Activated CD4-positive, alpha-beta T cell treated with anti-CD3 and anti-CD28 coated beads, Interleukin-2, amount 50 U/mL, for 1 hour (primary cell): Measurements from ENCODE around the gene TREM1.

Source experiments
- DNase-seq: peaks from one replicate; pipeline ENCODE4 v3.0.0-alpha.2; 2020

TREM1 gene

DNA sequence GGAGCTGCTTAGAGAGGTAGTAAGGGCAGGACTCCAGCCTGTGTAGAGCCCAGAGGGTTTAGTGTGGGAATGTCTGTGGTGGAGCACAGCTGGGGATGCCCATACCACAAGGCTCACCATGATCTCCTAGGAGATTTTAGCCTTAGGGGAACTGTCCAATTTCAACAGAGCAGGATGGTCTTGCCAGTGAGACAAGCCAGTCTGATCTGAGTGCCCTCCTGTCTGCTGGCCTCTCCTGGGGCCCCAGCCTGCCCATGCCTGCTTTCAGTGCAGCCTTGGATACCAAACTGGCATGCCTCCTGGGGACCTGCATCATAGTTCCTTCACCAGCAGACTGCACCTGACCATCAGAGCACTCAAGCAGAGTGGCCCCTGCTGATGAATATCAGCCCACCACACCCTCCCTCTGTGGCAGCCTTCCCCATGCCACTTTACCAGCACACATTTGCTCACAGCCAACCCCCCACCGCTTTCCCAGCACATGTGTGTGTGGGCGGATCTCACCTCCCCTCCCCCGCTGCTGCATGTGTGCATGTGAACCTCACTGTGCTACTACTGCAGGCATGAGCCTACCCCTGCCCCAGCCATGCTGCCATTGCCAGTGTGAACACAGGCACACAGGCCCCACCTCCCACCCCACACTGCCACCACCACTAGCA, 7.9 kb upstream of the TREM1 start:
- DNase-seq, result no peak

DNA sequence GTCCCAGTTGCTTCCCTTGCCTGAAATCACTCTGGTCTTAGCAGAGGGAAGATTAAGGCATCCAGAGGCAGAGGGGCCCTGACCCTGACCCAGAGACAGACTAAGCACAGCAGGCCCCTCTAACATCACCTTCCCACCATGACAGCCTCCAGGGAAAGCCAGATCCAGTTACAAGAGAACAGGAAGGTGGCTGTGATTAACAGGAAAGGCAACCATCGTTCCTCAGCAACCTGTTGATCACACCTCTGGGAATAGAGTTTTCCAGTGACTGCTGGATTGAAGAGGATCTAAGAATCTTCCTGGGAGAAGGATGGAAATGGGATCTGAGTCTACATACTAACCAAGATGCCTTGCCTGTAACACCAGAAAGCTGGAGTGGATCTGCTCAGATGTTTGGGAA, 5.2 kb upstream of the TREM1 start:
- no peak for DNase-seq

DNA sequence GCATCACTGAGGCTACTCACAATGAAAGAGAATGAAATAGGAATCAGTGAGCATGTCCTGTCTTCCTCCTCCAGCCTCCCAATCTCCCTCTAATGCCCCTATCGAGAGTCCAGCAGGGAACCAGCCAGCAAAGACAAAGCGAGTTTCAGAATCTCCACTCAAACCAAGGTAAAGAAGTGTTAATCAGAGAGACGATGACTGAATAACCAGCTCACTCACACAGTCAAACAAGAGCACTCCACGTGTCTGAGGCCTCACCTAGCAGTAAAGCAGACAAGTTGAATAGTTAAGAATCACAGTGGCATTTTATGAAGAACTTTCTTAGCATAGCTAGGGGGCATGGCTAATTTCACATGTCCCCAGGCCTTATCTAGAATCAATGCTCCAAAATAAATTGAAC, 3.3 kb upstream of the TREM1 start:
- DNase-seq, result no peak

DNA sequence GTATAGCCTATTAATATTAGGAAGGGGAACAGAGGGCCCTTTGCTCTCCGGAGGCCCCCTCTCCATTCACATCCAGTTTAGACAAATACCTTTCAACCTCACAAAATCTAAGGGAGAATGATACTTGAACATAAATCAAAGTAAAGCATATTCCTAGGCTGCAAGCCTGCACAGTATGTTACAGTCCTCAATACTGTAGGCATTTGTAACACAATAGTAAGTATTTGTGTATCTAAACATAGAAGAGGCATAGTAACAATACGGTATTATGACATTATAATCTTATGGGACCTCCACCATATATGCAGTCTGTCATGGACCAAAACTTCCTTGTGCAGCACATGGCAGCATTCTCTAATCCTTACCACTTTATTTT, 2.3 kb upstream of the TREM1 start:
- no peak for DNase-seq

DNA sequence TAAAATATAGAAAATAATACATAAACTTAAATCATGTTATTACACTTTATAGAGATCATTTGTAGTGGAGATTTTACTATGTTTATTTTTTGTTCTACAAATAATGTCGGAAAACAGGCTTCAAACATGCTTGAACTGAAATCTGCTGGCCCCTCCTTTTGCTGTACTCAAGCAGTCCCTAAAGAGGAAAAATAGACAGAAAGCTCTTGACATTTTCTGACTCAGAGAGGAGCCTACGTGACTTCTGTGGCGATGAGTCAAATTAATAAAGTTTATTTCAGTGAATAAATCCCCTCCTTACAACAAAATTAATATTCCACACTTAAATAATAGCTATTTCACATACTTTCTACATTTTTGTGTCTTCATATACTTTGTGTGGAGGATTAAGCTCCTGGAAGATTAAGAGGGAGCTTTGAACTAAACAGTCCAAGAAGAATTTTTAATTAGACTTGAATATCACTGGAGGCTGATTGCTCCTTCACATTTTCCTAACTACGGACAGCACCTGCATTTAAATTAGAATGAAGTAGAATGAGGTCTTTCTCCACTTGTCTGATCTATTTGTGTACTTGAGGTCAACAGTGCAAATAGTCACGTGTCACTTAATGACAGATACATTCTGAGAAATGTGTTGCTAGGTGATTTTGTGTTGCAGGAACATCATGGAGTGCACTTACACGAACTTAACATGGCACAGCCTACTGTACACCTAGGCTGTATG, 1.7 kb upstream of the TREM1 start:
- no peak for DNase-seq

DNA sequence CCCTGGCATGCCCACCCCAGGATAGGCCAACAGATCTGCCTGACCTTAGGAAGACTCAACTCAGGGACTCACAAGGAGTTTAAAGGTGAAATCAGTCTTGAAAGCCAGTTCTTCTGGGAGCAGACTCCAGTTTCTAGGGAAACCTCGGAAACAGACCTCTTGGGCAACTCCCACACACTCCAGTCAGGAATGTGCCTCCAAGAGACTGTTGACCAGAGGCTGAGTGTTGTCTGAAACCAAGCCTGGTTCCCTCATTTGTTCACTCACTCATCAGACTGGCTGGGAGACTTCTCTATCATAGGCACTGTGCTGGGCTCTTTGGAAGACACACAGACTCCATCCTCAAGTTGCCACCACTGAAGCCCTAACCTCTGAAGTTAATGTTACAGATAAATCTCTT, 1.8 kb downstream of the TREM1 start:
- no peak for DNase-seq

DNA sequence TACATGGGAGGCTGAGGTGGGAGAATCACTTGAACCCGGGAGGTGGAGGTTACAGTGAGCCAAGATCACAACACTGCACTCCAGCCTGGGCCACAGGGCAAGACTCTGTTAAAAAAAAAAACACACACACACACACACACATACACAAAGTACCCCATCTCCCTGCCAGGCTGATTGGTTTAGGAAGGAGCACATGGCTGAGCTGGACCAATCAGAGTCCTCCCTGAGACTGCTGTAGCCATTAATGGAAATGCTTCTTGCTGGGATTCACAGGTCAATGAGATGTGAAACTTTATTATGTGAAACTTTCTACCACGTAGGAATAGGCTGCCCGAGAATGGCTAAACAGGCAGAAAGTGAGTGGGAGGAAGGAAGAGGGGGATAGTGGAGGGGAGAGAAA, 2.9 kb downstream of the TREM1 start:
- DNase-seq, result no peak

DNA sequence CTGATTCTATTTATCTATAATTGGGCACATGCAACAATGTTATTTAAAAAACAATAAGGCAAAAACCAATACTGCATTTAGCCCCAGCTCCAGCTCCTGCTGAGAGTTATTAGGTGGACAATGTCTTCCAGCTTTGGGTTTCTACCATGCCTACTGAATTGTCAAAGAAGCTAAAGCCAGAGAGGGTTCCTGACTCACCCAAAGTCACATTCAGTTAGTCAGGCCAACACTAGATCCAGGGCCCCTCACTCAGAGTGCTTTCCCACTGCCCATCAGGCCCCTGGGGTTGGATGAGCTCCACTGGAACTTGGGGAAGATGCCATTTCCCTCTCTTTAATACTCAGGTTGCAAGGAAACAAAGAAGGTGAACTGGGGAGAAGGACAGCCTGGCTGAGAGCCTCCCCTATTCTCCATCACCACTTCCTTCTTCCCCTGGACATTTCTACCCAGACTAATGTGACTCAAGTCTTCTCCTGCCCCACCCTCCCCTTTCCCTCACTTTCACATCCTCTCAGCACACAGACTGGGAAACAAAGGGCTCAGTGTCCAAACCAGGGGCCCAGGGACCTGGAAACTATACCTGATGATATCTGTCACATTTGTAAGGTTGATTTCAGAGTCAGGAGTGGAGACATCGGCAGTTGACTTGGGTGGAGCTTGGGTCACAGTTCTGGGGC, 6.0 kb downstream of the TREM1 start:
- no peak for DNase-seq

DNA sequence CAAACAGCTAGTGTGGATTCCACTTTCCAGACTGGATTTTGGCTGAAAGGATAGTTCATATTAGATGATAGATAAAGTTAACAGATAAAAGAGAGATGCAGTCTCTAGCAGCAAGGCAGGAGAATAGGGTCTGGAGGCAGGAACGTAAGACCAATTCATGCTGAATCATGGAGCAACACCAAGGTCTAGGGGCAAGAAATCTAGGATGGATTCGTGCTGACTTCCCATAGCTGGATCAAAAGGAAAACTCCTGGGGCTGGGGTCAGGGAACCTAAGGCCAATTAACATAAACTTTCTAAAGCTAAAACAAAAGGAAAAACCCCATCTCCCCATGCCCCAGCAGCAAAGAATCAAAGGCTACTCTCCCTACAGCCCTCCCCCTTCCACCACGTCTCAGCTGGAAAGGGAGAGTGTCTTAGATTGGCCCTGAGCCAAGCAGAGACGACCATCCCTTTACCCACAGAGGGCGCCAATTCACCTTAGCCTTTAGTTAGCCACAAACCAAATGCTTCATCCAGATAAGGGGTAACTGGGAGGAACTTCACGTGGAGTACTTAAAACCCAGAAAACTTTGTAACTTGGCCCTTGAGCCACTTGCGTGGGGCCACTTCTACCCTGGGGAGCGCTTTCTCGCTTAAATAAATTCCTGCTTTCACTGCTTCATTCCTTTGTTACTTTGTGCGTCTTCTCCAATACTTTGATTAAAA, 7.6 kb downstream of the TREM1 start:
- peak; percentile 57 for DNase-seq

DNA sequence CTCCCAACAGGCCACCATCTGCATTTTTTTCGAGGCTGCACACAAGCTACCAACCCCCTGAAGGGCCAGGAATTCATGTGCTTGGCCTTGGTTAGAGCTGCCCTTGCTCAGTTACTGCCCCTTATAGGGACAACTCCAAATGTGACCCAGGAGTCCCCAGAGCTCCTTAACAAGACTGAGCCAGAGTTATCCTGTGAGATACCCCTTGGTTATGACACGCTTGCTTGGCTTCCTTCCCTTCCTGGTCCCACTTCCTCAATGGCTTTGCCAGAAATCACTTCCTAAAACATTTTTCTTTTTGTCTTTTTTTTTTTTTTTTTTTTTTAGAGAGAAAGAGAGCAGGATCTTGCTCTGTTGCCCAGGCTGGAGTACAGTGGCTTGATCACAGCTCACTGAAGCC, 8.9 kb downstream of the TREM1 start:
- no peak for DNase-seq

DNA sequence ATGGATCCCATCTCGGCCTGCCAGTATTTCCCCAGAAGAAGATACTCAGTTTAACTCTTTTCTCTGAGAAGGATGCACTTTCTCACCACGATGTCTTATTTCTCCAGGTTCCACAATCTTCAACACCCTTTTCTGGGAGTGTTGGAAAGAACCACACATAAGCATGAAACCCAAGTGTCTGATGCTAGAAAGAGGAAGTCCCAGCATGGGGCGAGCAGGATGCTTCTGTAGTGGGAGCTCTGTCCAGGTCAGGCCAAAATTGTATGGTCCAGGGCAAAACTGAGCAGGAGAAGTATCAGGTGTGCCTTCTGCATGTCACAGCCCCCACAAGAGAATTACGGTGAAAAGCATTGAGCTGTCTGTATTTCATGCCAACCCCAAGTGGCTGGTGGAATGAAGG, 11.0 kb downstream of the TREM1 start:
- no peak for DNase-seq

DNA sequence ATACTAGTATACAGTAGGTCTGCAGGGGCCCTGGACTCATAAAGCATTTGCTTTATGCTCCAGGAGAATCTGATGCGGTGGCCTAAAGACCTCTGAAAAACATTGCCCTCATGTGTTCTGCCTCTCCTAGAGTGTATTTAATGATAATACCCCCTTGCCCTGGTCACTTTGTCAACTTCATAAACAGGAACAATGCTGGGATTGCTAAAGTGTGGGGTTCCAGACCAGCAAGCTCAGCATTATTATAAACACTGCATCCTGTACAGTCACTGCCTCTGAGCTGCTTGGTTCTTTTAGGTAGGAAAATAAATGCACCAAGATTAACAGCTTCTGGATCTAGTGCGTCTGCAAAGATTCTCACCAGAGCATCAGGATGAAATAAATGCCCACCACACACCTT, 12.2 kb downstream of the TREM1 start:
- no peak for DNase-seq

DNA sequence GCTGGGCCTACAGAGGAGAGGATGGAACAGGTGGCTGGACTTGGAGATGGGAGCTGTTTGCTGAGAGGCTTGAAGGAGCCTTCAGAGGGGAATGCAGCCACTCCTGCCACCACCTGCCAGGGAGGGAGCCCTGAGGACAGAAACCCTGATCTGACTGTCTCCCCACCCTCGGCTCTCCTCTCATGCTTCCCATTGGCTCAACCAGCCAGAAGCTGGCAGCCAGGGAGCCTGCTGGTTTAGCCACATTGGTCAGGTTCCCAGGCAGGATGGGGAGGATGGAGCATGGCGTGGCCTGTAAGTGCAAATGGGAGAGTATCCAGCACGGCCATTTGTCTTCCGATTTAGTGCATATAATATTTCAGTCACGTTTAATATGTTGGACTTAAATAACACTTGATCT, 12.8 kb downstream of the TREM1 start:
- no peak for DNase-seq

DNA sequence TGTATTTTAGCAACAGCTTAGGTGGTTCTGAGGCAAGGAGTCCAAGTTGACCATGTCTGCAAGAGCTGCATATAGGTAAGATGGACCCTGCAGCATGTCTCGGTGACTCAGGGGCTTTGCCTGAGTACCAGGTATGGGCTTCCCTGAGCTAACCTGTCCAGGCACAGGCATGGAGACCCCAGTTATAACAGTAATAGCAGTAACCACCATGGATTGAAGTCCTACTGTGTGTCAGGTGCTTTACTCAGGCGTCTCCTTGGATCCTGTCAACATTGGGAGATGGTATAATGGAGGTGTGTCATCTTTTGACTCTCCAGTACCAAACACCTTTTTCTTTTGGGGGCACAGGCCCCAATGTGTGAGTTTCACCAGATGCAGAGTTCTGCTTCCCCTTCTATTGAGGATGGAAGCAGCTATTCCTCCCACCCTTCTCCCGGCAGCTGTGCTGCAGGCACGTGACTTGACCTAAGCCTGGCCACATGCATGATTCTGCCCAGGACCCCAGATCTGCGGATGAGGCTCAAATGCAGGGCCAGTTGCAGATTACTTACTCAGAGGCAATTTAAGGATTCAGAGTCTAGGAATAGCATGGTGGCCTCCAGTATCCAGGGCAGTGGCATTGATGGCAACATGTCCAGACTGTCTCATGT, 13.8 kb downstream of the TREM1 start:
- no peak for DNase-seq

DNA sequence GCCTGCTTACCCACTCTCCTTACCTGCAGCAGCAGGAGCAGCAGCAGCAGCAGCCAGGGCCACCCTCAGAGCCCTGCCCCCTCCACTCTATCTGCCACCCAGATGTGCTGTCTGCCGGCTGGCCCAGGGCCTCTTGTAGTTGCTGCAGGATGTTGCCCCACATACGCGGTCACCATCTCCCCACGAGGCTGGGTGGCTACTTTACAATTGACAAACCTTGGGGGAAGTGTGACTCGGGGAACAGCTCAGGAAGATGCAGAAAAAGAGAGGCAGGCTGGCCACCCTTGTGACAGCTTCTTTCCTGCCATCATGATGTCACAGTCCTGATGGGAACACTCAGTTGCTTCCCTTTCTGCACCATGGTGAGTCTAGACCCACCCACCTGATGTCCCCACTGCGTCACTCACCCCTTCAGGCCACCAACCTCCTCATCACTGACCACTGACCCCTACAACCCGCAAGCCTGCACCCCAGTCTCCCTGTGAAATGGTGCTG, 14.5 kb downstream of the TREM1 start:
- no peak for DNase-seq

DNA sequence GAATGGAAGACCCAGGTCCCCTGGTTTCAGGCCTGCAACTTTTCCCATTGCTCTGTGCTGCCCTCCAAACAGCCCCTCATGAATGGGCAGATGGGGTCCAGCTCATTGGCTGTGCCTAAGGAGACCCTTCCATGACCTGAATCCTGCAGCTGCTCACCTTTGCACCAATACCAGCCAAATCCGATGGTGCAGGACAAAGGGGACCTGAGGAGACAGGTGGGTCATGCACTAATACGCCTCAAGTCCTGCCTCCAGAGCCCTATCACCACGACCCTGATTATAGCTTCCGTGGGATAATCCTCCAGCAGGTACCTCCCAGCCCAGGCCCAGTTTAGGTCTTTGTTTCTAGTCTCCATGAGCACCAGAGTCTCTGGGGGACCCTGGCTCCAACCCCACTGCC, 16.8 kb downstream of the TREM1 start:
- no peak for DNase-seq

DNA sequence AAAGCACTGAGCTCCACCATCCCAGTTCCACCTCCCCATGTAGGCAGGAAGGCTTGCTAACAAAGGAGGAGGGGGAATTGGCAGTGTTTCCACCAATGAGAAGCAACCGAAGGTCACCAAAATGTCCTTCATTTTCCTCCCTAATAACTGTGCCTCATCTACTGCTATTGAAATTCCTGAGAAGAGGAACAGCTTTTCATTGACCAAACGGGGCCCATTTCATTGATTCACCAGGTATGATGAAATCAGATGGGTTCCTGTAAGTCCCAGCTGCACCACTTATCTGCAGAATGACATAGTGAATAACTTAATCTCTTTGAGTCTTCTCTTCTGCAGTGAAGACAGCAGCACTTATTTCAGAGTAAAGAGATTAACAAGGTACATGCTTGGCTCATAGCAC, 17.3 kb downstream of the TREM1 start:
- no peak for DNase-seq

DNA sequence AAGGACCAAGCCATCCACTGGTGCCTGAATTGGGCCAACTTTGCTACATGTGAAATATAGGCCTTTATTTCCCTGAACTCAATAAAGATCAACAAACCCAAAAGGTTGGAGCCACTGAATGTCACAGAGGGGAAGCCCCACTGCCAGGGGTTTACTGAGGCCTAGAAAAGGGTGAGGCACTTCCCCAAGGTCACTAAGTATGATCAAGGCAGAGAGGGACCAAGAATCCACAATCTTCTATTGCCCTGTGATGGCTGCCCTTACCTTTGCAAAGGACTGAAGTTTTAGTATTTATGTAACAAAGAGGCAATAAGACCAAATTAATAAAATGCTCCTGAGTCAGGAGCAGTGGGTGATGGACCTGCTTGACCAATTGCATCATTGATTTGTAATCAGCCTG, 18.0 kb downstream of the TREM1 start:
- no peak for DNase-seq

DNA sequence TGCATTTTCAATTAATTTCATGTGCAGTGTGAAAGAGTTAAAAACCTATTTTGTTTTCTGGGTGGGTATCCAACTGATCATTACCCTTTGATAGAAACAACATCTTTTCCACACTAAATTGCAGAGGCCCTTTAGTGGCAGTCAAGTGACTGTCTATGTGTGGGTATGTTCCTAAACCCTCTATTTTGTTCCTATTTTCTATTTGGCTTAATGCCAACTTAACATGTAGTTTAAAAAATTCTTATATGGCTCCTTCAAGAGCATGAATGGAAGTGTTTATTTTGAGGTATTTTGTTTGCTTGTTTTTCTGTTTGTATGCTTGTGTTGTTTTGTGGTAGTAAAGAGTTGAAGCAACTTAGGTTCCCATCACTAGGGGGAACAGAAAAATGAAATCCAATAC, 19.9 kb downstream of the TREM1 start:
- no peak for DNase-seq

DNA sequence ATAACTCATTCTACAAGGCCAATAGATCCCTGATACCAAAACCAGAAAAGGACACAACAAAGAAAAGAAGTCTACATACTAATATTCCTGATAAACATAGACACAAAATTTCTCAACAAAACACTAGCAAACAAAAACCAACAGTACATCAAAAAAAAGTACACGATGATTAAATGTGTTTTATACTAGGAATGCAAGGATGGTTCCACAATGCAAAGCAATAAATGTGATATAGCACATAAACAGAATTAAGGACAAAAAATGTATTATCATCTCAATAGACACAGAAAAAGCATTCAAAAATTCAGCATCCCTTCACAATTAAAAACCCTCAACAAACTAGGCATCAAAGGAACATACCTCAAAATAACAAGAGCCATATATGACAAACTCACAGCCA, 23.2 kb downstream of the TREM1 start:
- no peak for DNase-seq

DNA sequence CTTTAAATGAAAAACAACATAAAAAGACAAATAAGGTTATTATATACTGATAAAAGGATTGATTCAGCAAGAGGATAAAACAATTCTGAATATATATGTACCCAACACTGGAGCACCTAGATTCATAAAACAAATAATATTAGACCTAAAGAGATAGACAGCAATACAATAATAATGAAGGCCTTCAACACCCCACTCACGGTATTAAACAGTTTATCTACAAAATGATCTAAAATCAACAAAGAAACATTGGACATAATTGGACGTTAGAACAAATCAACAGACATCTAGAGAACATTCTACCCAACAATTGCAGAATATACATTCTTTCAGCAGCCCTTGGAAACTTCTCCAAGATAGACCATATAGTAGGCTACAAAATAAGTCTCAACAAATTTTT, 24.1 kb downstream of the TREM1 start:
- no peak for DNase-seq

DNA sequence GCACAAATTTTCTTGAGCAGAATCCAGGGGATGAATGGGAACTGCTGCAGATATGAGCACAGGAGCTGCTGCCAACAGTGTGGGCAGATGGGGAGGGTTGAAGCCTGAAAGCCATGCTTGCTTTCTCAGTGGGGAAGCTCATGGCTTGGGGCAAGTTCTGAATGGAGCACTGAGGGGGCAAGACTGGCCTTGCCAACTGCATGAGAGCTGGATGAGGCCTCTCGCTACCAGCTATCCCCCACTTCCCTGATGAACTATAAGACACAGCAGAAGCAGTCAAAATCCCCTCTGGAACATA, 28.3 kb downstream of the TREM1 start:
- DNase-seq, result no peak
